Mesodermal cell (in vitro differentiated cells): ENCODE measurements around the gene SLCO2A1.
A peak's percentile ranks its signal among the peaks of the same experiment; 100 is the strongest.

Source experiments
- H3K27ac ChIP-seq: 2 replicates; pipeline ENCODE4 v1.7.0; 2013; ENCODE audit warnings: mild to moderate bottlenecking, low read depth, low read length, moderate library complexity; ENCODE audit not compliant: severe bottlenecking
- H3K36me3 ChIP-seq: 2 replicates; pipeline ENCODE4 v1.7.1; 2013; ENCODE audit warnings: mild to moderate bottlenecking, low read length, moderate library complexity; ENCODE audit not compliant: control insufficient read depth, insufficient read depth
- H3K4me1 ChIP-seq: one replicate; pipeline ENCODE4 v1.7.1; 2013; ENCODE audit warnings: mild to moderate bottlenecking, low read length; ENCODE audit not compliant: insufficient read depth, control insufficient read depth, poor library complexity, severe bottlenecking
- H3K4me3 ChIP-seq: 2 replicates; pipeline ENCODE4 v1.7.0; 2013; ENCODE audit warnings: low read length, control low read depth, mild to moderate bottlenecking; ENCODE audit not compliant: insufficient read depth, poor library complexity, severe bottlenecking; ENCODE audit errors: extremely low read depth
- H3K9me3 ChIP-seq: 2 replicates; pipeline ENCODE4 v1.7.1; 2013; ENCODE audit warnings: mild to moderate bottlenecking, low read length, moderate library complexity; ENCODE audit not compliant: control insufficient read depth
- WGBS, 2 experiments: methylation state at CpG; one replicate each; pipeline ENCODE4 v1.1.5; 2013; ENCODE audit warnings: missing lambda C conversion rate in 2 of 2; ENCODE audit not compliant: insufficient coverage in 2 of 2; 5-methylcytosine and 5-hydroxymethylcytosine counted together

Gene SLCO2A1

GRCh38 chr3:133991209-133991608 is 38.5 kb downstream of the SLCO2A1 start:
- 87 to 92% methylated on average over 2 of the region's 3 CpGs for WGBS, 2 experiments
- Histone ChIP-seq H3K9me3 (no peaks in the 10 kb centered on the region), H3K36me3 (no peaks in the 10 kb centered on the region), H3K4me3 (no peak overlapping the region), H3K4me1 (peaks cover 9% of the 10 kb centered on the region), H3K27ac (no peak overlapping the region)

GRCh38 chr3:133989936-133990702 is 39.6 kb downstream of the SLCO2A1 start:
- Histone ChIP-seq H3K4me3 (no peak overlapping the region), H3K27ac (no peak overlapping the region), H3K4me1 (peaks cover 9% of the 10 kb centered on the region), H3K9me3 (no peaks in the 10 kb centered on the region), H3K36me3 (no peaks in the 10 kb centered on the region)
- 91 to 95% methylated on average over 9 of the region's 14 CpGs for WGBS, 2 experiments

- Histone ChIP-seq H3K4me3 (no peak overlapping the region), H3K27ac (no peak overlapping the region), H3K36me3 (no peaks in the 10 kb centered on the region), H3K4me1 (peaks cover 9% of the 10 kb centered on the region), H3K9me3 (no peaks in the 10 kb centered on the region)
- WGBS, 2 experiments = 15 to 16% methylated on average over 7 to 8 of the region's 9 CpGs
Measured at GRCh38 chr3:133988631-133989161, 41.0 kb downstream of the SLCO2A1 start.

- 93% methylated on average over 2 of the region's 2 CpGs; no CpG with 5 or more reads in 1 of the 2 experiments for WGBS, 2 experiments
- Histone ChIP-seq H3K27ac (peak overlapping the region; percentile 26), H3K9me3 (no peaks in the 10 kb centered on the region), H3K4me3 (no peak overlapping the region), H3K36me3 (no peaks in the 10 kb centered on the region), H3K4me1 (peaks cover 9% of the 10 kb centered on the region)
Measured at GRCh38 chr3:133987948-133988484, 41.7 kb downstream of the SLCO2A1 start.

- no peak overlapping the region for H3K4me3 ChIP-seq
- no peaks in the 10 kb centered on the region for H3K9me3 ChIP-seq
- H3K36me3 ChIP-seq = no peaks in the 10 kb centered on the region
- WGBS, 2 experiments = 73 to 85% methylated on average over 4 of the region's 8 CpGs
- no peak overlapping the region for H3K27ac ChIP-seq
- peaks cover 9% of the 10 kb centered on the region for H3K4me1 ChIP-seq
Measured at GRCh38 chr3:133987136-133987535, 42.6 kb downstream of the SLCO2A1 start.

GRCh38 chr3:133986311-133986710 is 43.4 kb downstream of the SLCO2A1 start:
- Histone ChIP-seq H3K4me1 (peaks cover 9% of the 10 kb centered on the region), H3K4me3 (no peak overlapping the region), H3K36me3 (no peaks in the 10 kb centered on the region), H3K27ac (no peak overlapping the region), H3K9me3 (no peaks in the 10 kb centered on the region)
- 70 to 85% methylated on average over 3 to 5 of the region's 6 CpGs for WGBS, 2 experiments

- Histone ChIP-seq H3K4me3 (no peak overlapping the region), H3K27ac (no peak overlapping the region), H3K36me3 (no peaks in the 10 kb centered on the region), H3K9me3 (no peaks in the 10 kb centered on the region), H3K4me1 (peaks cover 9% of the 10 kb centered on the region)
- whole genome bisulfite sequencing, 2 experiments = 88 to 90% methylated on average over 3 to 6 of the region's 7 CpGs
Measured at GRCh38 chr3:133984975-133985374, 44.8 kb downstream of the SLCO2A1 start.

GRCh38 chr3:133983576-133984560 is 45.9 kb downstream of the SLCO2A1 start:
- no peak overlapping the region for H3K27ac ChIP-seq
- H3K9me3 ChIP-seq = no peaks in the 10 kb centered on the region
- H3K36me3 ChIP-seq = no peaks in the 10 kb centered on the region
- 94 to 96% methylated on average over 7 of the region's 9 CpGs for WGBS, 2 experiments
- peaks cover 9% of the 10 kb centered on the region for H3K4me1 ChIP-seq
- no peak overlapping the region for H3K4me3 ChIP-seq

GRCh38 chr3:133983126-133983525 is 46.6 kb downstream of the SLCO2A1 start:
- WGBS, 2 experiments = 80 to 94% methylated on average over 6 to 7 of the region's 7 CpGs
- no peaks in the 10 kb centered on the region for H3K36me3 ChIP-seq
- no peaks in the 10 kb centered on the region for H3K9me3 ChIP-seq
- no peak overlapping the region for H3K4me3 ChIP-seq
- H3K4me1 ChIP-seq = peaks cover 3% of the 10 kb centered on the region
- no peak overlapping the region for H3K27ac ChIP-seq

GRCh38 chr3:133980550-133980949 is 49.2 kb downstream of the SLCO2A1 start:
- no peaks in the 10 kb centered on the region for H3K4me1 ChIP-seq
- no peaks in the 10 kb centered on the region for H3K36me3 ChIP-seq
- no peaks in the 10 kb centered on the region for H3K9me3 ChIP-seq
- WGBS, 2 experiments = 91 to 96% methylated on average over 3 to 4 of the region's 4 CpGs
- H3K4me3 ChIP-seq = no peak overlapping the region
- H3K27ac ChIP-seq = no peak overlapping the region
